Activated CD8-positive, alpha-beta T cell treated with anti-CD3 and anti-CD28 coated beads for 36 hours (primary cell): ENCODE data around the gene NEK3. TPM values are rescaled to one million over a fixed set of nuclear protein-coding genes. Genes with fewer than 3 reads are reported as not detected.
"Not testable (repeated sequence)": the region's sequence is repeated elsewhere in the genome, so short reads cannot be mapped to it uniquely, and the experiment has no call there.

Source experiments
- ATAC-seq: fragments of 200-7000 bp; cut with Tn5 transposase; one replicate; pipeline ENCODE4 v1.10.0; 2021; ENCODE audit warnings: mild to moderate bottlenecking, moderate library complexity
- CTCF ChIA-PET: fragments of 350-600 bp; sonication (Branson Sonifier 250); formaldehyde crosslinking; loops from one replicate; lab custom pipeline; 2021; ENCODE audit warnings: antibody characterized with exemption; lab: Charles Lee
- POLR2A ChIA-PET: fragments of 350-600 bp; sonication (Branson Sonifier 250); formaldehyde crosslinking; loops from one replicate; lab custom pipeline; 2021; ENCODE audit warnings: antibody characterized with exemption; lab: Charles Lee
- DNase-seq: peaks from one replicate; pipeline ENCODE4 v3.0.0-alpha.2; 2020
- H3K27ac Mint-ChIP-seq: one replicate; pipeline ENCODE4 v1.8.0; 2021; ENCODE audit warnings: mild to moderate bottlenecking, mixed read lengths
- H3K27me3 Mint-ChIP-seq: one replicate; pipeline ENCODE4 v1.8.0; 2021; ENCODE audit warnings: mixed read lengths
- H3K36me3 Mint-ChIP-seq: one replicate; pipeline ENCODE4 v1.8.0; 2021; ENCODE audit warnings: low read depth, mixed read lengths
- H3K4me1 Mint-ChIP-seq: one replicate; pipeline ENCODE4 v1.8.0; 2021; ENCODE audit warnings: low read depth, mixed read lengths
- H3K4me3 Mint-ChIP-seq: one replicate; pipeline ENCODE4 v1.8.0; 2021; ENCODE audit warnings: mild to moderate bottlenecking, moderate library complexity, mixed read lengths
- H3K9me3 Mint-ChIP-seq: one replicate; pipeline ENCODE4 v1.8.0; 2021; ENCODE audit warnings: mixed read lengths
- CTCF ChIP-seq: fragments of 200-600 bp; IDR thresholded peaks from one replicate; pipeline ENCODE4 v1.8.0; 2022; ENCODE audit warnings: antibody characterized with exemption, mild to moderate bottlenecking
- intact Hi-C: fragments of 100-400 bp; cut with micrococcal nuclease; formaldehyde crosslinking; loops from one replicate; pipeline ENCODE4 v1.10.0; 2022
- total RNA-seq, 2 experiments: library from RNA; stranded (reverse); gene quantifications; one replicate each; pipeline ENCODE4 v1.2.3, GENCODE V29; 2021

The NEK3 gene
- total RNA-seq, result 1 to 10 TPM; 1.5 to 1.9 TPM

- ATAC-seq, result peak; percentile 87
- Mint-ChIP-seq H3K9me3 (no peaks in the 10 kb centered on the region), H3K27me3 (peaks cover 8% of the 10 kb centered on the region), H3K4me1 (peaks cover 28% of the 10 kb centered on the region), H3K36me3 (no peaks in the 10 kb centered on the region), H3K27ac (peak within 1 kb of the TSS; percentile 68), H3K4me3 (peak within 1 kb of the TSS; percentile 75)
- intact Hi-C loops, result no loop called here
- no peak for TF ChIP-seq CTCF
- ChIA-PET POLR2A (no interaction called here), CTCF (interaction anchor here (1.0 to 1.5 kb wide), 3 partner anchors 31 to 291 kb away, joined by 3 to 5 read pairs (median 3); partner anchors contain the start of gene VPS36)
- DNase-seq, result peak; percentile 54
These were observed at the start of gene NEK3 for GRCh38 chr13:52159159-52159982. Gene NEK3 (minus strand): TSS chr13:52159597. CDS start chr13:52156191, 3,406 bp downstream.

DNA sequence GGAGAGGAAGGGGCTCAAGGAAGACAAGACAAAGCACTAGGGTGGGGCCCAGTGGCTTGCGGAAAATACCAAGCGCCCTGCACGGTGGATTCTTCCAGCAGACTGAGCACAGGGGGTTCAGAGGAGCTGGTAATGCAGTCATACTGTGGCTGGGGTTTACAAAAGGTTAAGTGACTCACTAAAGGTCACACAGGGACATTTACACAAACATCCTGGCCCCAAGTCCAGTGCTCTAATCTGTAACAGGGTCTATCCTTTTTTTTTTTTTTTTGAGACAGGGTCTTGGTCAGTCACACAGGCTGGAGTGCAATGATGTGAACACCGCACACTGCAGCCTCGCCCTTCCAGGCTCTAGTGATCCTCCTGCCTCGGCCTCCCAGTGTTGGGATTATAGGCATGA is 49.0 kb upstream of the NEK3 start:
- DNase-seq, result peak; percentile 9
- not testable (repeated sequence) for H3K9me3 Mint-ChIP-seq

DNA sequence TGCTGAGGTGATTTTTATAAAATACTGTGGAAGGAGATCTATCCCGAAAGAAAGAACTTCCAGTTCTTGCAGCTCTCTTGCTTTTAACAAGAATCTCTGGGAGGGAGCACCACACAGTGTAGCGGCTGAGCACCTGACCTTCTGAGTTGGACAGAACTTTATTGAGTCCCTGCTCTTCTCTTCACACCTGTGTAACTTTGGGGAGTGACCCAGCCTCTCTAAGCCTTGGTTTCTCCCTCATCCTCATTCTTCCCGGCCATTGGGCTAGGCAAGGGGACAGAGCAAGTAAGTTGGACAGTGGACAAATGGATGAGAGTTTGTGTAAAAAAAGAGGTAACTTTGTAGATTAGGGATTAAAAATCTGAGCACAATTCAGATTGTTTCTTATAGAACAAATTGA is 48.5 kb upstream of the NEK3 start:
- H3K27ac Mint-ChIP-seq, result peak overlapping the region; percentile 34
- POLR2A ChIA-PET, H3K9me3 Mint-ChIP-seq, H3K36me3 Mint-ChIP-seq, H3K4me1 Mint-ChIP-seq, H3K27me3 Mint-ChIP-seq, CTCF ChIA-PET, ATAC-seq, intact Hi-C loops, H3K4me3 Mint-ChIP-seq, DNase-seq: not testable (repeated sequence)

More for the DNA sequence above, 49.0 kb upstream of the NEK3 start:
- H3K27me3 Mint-ChIP-seq, H3K4me3 Mint-ChIP-seq, CTCF ChIA-PET, H3K36me3 Mint-ChIP-seq, POLR2A ChIA-PET, intact Hi-C loops, H3K4me1 Mint-ChIP-seq: not testable (repeated sequence)
- H3K27ac Mint-ChIP-seq, result peak overlapping the region; percentile 34
- ATAC-seq, result peak; percentile 86

- H3K4me1 Mint-ChIP-seq, H3K27ac Mint-ChIP-seq, intact Hi-C loops, H3K36me3 Mint-ChIP-seq, CTCF ChIA-PET, H3K9me3 Mint-ChIP-seq, POLR2A ChIA-PET, DNase-seq, ATAC-seq, H3K4me3 Mint-ChIP-seq, H3K27me3 Mint-ChIP-seq: not testable (repeated sequence)
These were observed 47.9 kb upstream of the NEK3 start for GRCh38 chr13:52207337-52207736.

DNA sequence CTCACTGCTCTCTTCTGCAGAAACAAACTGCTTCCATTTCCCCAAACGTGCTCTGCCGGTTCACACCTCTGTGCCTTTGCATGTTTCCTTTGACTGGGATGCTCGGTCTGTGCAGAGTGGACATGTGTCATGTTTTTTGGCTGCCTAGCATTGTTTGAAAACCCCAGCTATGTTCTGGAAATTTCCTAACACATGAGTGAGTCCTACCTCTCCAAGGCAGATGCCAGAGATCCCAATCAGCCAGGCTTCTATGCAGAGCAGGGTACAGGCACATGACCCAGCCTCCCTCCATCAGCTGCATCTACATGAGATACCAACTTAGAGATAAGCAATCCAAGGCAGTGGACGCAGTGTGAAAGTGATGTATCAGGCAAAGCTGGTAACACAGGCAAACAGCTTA is 45.1 kb upstream of the NEK3 start:
- H3K27ac Mint-ChIP-seq, H3K9me3 Mint-ChIP-seq, POLR2A ChIA-PET, H3K27me3 Mint-ChIP-seq, H3K36me3 Mint-ChIP-seq, ATAC-seq, H3K4me3 Mint-ChIP-seq, intact Hi-C loops, H3K4me1 Mint-ChIP-seq, DNase-seq: not testable (repeated sequence)
- CTCF ChIA-PET, result interaction anchor here (1.0 kb wide), 1 partner anchor 309 kb away, joined by 3 read pairs; no protein-coding TSS in a partner anchor

DNA sequence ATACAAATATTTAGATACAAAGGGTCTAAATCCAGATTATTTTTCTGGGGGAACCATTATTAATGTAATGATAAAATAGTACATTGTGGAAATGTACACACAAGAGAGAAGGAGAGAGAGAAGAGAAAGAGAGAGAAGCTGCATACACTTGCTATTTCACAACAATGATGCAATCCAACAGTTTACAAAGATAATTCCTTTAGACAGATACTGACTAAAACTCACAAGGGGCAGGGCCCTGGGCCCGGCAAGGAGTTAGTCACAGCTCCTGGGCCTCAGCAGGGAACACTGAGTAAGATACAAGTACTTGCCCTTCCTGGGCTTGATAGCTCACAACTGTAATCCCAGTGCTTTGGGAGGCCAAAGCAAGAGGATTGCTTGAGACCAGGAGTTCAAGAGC is 44.5 kb upstream of the NEK3 start:
- H3K27me3 Mint-ChIP-seq, H3K4me1 Mint-ChIP-seq, ATAC-seq, DNase-seq, H3K4me3 Mint-ChIP-seq, H3K36me3 Mint-ChIP-seq, POLR2A ChIA-PET, H3K27ac Mint-ChIP-seq, H3K9me3 Mint-ChIP-seq, intact Hi-C loops: not testable (repeated sequence)
- CTCF ChIA-PET, result interaction anchor here (1.0 kb wide), 1 partner anchor 308 kb away, joined by 3 read pairs; no protein-coding TSS in a partner anchor

GRCh38 chr13:52202506-52202905 is 43.1 kb upstream of the NEK3 start:
- H3K4me1 Mint-ChIP-seq, H3K4me3 Mint-ChIP-seq, H3K9me3 Mint-ChIP-seq, H3K27me3 Mint-ChIP-seq, H3K27ac Mint-ChIP-seq, DNase-seq, ATAC-seq, POLR2A ChIA-PET, intact Hi-C loops, H3K36me3 Mint-ChIP-seq: not testable (repeated sequence)
- CTCF ChIA-PET, result interaction anchor here (1.7 kb wide), 1 partner anchor 288 kb away, joined by 3 read pairs; no protein-coding TSS in a partner anchor
